ENCODE measurements around the gene RAP1GDS1.

- TF ChIP-seq EZH2 (IDR thresholded peaks at IDR 0.05; ENCODE audit: insufficient read depth, poor library complexity, severe bottlenecking) (no peak), EZH2phosphoT487 (IDR thresholded peaks at IDR 0.05; ENCODE audit: insufficient read depth, low read depth) (no peak)
Observed at GRCh38 chr4:98399915-98400314, 138.7 kb downstream of the RAP1GDS1 start.
